Fibroblast of peridontal ligament (primary cell): Measurements from ENCODE around the gene GIGYF2.

Experiments
- DNase-seq: peaks from one replicate; pipeline ENCODE4 v3.0.0-alpha.2; 2010; ENCODE audit errors: extremely low read depth

The GIGYF2 gene

GRCh38 chr2:232880764-232881351, 183.7 kb downstream of the GIGYF2 start:
- no peak for DNase-seq

GRCh38 chr2:232882085-232882484, 185.0 kb downstream of the GIGYF2 start:
- DNase-seq, result no peak

GRCh38 chr2:232882505-232883115, 185.5 kb downstream of the GIGYF2 start:
- DNase-seq, result no peak

GRCh38 chr2:232883116-232883721, 186.1 kb downstream of the GIGYF2 start:
- DNase-seq, result no peak

- DNase-seq, result no peak
Observed at GRCh38 chr2:232884001-232884421, 186.9 kb downstream of the GIGYF2 start.

- peak; percentile 15 for DNase-seq
Observed at GRCh38 chr2:232884549-232885263, 187.6 kb downstream of the GIGYF2 start.

GRCh38 chr2:232885264-232885961, 188.3 kb downstream of the GIGYF2 start:
- DNase-seq, result no peak

- no peak for DNase-seq
Observed at GRCh38 chr2:232886176-232886575, 189.0 kb downstream of the GIGYF2 start.

- DNase-seq, result no peak
Observed at GRCh38 chr2:232886632-232887031, 189.5 kb downstream of the GIGYF2 start.

GRCh38 chr2:232887171-232887850, 190.2 kb downstream of the GIGYF2 start:
- no peak for DNase-seq

- DNase-seq, result no peak
Observed at GRCh38 chr2:232888099-232888836, 191.1 kb downstream of the GIGYF2 start.

- DNase-seq, result no peak
Observed at GRCh38 chr2:232888839-232889529, 191.9 kb downstream of the GIGYF2 start.

- no peak for DNase-seq
Observed at GRCh38 chr2:232889876-232890401, 192.8 kb downstream of the GIGYF2 start.

- DNase-seq, result no peak
Observed at GRCh38 chr2:232890536-232890895, 193.4 kb downstream of the GIGYF2 start.

GRCh38 chr2:232890896-232891601, 193.9 kb downstream of the GIGYF2 start:
- DNase-seq, result no peak

- DNase-seq, result peak; percentile 47
Observed at GRCh38 chr2:232891621-232892071, 194.5 kb downstream of the GIGYF2 start.

- no peak for DNase-seq
Observed at GRCh38 chr2:232892221-232892620, 195.1 kb downstream of the GIGYF2 start.

- DNase-seq, result no peak
Observed at GRCh38 chr2:232892843-232893242, 195.7 kb downstream of the GIGYF2 start.

GRCh38 chr2:232893834-232894233, 196.7 kb downstream of the GIGYF2 start:
- DNase-seq, result no peak
